Gastrocnemius medialis (tissue), 4 donors: ENCODE results near the gene SMPD4. TPM values are rescaled to one million over a fixed set of nuclear protein-coding genes. Genes with fewer than 3 reads are reported as not detected.
"Not testable (repeated sequence)": the region's sequence is repeated elsewhere in the genome, so short reads cannot be mapped to it uniquely, and the experiment has no call there.

Source experiments
- ATAC-seq, 2 donors: fragments of 150-250 bp; one replicate each; pipeline ENCODE4 v1.9.1; 2016
- DNase-seq, 2 donors: peaks; one replicate each; pipeline ENCODE4 v3.0.0-alpha.2; 2019
- H3K27ac ChIP-seq, 4 donors: fragments of 200-600 bp; sonication (generic); 1 replicate in 1 of 4; 2 replicates in 3 of 4; pipeline ENCODE4 v1.5.1; 2016 to 2018; ENCODE audit warnings: mild to moderate bottlenecking in 2 of 4, moderate library complexity in 1 of 4
- H3K27me3 ChIP-seq, 3 donors: fragments of 200-600 bp; sonication (generic) in 2 of 3; 1 replicate in 1 of 3; 2 replicates in 2 of 3; pipeline versions ENCODE4 v1.5.1 to v1.6.0; 2016 to 2019; ENCODE audit warnings: mild to moderate bottlenecking in 1 of 3, moderate library complexity in 1 of 3
- H3K36me3 ChIP-seq, 2 donors: fragments of 200-600 bp; sonication (generic) in 1 of 2; one replicate each; pipeline ENCODE4 v1.5.1; 2017 to 2018
- H3K4me1 ChIP-seq, 2 donors: fragments of 200-600 bp; sonication (generic) in 1 of 2; one replicate each; pipeline ENCODE4 v1.5.1; 2016 to 2017; ENCODE audit warnings: mild to moderate bottlenecking in 2 of 2
- H3K4me3 ChIP-seq, 4 donors: fragments of 200-600 bp; sonication (generic) in 3 of 4; 1 replicate in 1 of 4; 2 replicates in 3 of 4; pipeline ENCODE4 v1.5.1; 2016 to 2019; ENCODE audit warnings: mild to moderate bottlenecking in 2 of 4
- H3K9me3 ChIP-seq, 3 donors: fragments of 200-600 bp; sonication (generic) in 2 of 3; 1 replicate in 1 of 3; 2 replicates in 2 of 3; pipeline ENCODE4 v1.5.1; 2016 to 2019
- in situ Hi-C, 4 donors: fragments of 200-750 bp; cut with MboI; loops; one replicate each; pipeline versions ENCODE4 v1.15.0 to v1.8.0; 2017; ENCODE audit warnings: low sequenced_read_pairs in 4 of 4
- intact Hi-C: fragments of 100-400 bp; cut with DNase I; formaldehyde crosslinking; loops from one replicate; pipeline ENCODE4 v1.15.1; 2023; ENCODE audit warnings: low total_unique reads
- total RNA-seq, 4 donors: library from RNA; depleted of rRNA; stranded (reverse); fragments of >200 nt; gene quantifications; one replicate each; pipeline versions ENCODE4 v1.1.0 to v1.2.3, GENCODE V29; 2016

SMPD4 gene
- total RNA-seq, 4 donors from 2014 or later: 19.5 to 33.4 (median 24.5) TPM

DNA sequence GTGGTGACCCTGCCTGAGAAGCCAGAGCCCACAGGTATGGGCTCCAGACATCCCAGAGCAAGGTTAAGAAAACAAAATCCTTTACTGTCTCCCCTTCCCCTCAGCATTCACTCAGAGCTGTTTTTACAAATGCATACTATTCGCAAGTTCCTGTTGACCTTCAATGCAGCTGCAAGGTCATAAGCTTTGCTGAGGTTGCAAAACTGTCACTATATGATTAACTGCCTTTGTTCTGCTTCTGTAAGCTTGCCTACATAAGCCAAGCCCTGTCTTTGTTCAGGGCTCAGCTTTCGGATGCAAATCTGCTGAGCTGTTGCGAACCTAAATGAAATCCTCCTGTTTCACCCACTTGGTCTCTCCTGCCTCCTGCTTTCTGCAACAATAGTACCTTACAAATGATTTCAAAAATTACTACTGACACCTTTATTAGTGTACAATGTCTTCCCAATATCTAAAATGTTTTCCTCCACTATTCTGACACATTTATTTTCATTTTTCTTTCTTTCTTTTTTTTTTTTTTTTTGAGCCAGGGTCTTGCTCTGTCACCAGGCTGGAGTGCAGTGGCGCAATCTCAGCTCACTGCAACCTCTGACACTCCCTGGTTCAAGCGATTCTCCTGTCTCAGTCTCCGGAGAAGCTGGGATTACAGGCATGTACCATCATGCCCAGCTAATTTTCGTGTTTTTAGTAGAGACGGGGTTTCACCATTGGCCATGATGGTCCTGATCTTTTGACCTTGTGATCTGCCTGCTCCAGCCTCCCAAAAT lies 78.6 kb downstream of the SMPD4 start:
- ATAC-seq, H3K9me3 ChIP-seq, H3K4me1 ChIP-seq, intact Hi-C loops, DNase-seq, H3K36me3 ChIP-seq, H3K27ac ChIP-seq, in situ Hi-C loops, H3K27me3 ChIP-seq, H3K4me3 ChIP-seq: not testable (repeated sequence)

Other genes with a start within 250 kb of the SMPD4 start
- gene RAB6C, start 201.9 kb downstream of the SMPD4 start, total RNA-seq: not detected
- gene POTEF, start 52.4 kb downstream of the SMPD4 start, total RNA-seq: not detected
- gene CCDC74B, start 36.5 kb downstream of the SMPD4 start, total RNA-seq: 1 to 10 TPM in 1 of 4 donors, under 1 TPM in 1, not detected in 2; 0.42 to 1.2 TPM
- gene MZT2B, start 660 bp upstream of the SMPD4 start, total RNA-seq: 10 to 100 TPM; 57.0 to 86.5 (median 69.9) TPM
- gene TUBA3E, start 16.8 kb upstream of the SMPD4 start, total RNA-seq: not detected
- gene IMP4, start 161.3 kb upstream of the SMPD4 start, total RNA-seq: 100 to 1,000 TPM; 114 to 179 (median 149) TPM
- gene PTPN18, start 174.5 kb upstream of the SMPD4 start, total RNA-seq: 10 to 100 TPM in 1 of 4 donors, 1 to 10 TPM in 3; 3.0 to 15.2 (median 7.0) TPM